KMS-11 (cell line): ENCODE results near the gene IL6R.

Source experiments
- H2AFZ ChIP-seq: fragments of 200-600 bp; sonication (generic); 2 replicates; pipeline ENCODE4 v1.6.1; 2016; ENCODE audit warnings: antibody characterized with exemption, mixed run types, low read depth
- H3K27ac ChIP-seq: fragments of 200-600 bp; sonication (generic); 2 replicates; pipeline ENCODE4 v1.6.1; 2016; ENCODE audit warnings: mild to moderate bottlenecking, mixed run types
- H3K27me3 ChIP-seq: fragments of 200-600 bp; sonication (generic); 2 replicates; pipeline ENCODE4 v1.6.1; 2017; ENCODE audit warnings: mild to moderate bottlenecking, low read depth, mixed run types, moderate library complexity; ENCODE audit not compliant: insufficient read depth
- H3K36me3 ChIP-seq: fragments of 200-600 bp; sonication (generic); 2 replicates; pipeline ENCODE4 v1.6.1; 2017; ENCODE audit warnings: mild to moderate bottlenecking, mixed run types; ENCODE audit not compliant: insufficient read depth
- H3K4me1 ChIP-seq: fragments of 200-600 bp; sonication (generic); 2 replicates; pipeline ENCODE4 v1.6.1; 2016; ENCODE audit warnings: mild to moderate bottlenecking, low read depth, mixed run types; ENCODE audit not compliant: poor library complexity, severe bottlenecking
- H3K4me2 ChIP-seq: fragments of 200-600 bp; sonication (generic); 2 replicates; pipeline ENCODE4 v1.7.0; 2016; ENCODE audit warnings: mild to moderate bottlenecking, mixed run types
- H3K4me3 ChIP-seq: fragments of 200-600 bp; sonication (generic); IDR thresholded peaks from 2 replicates; pipeline ENCODE4 v1.6.1; 2017; ENCODE audit warnings: low read depth, low read length, mixed read lengths; ENCODE audit not compliant: insufficient read depth
- H3K79me2 ChIP-seq: fragments of 200-600 bp; sonication (generic); 2 replicates; pipeline ENCODE4 v1.6.1; 2016; ENCODE audit warnings: low read depth, mixed run types; ENCODE audit not compliant: insufficient read depth
- H3K9ac ChIP-seq: fragments of 200-600 bp; sonication (generic); 2 replicates; pipeline ENCODE4 v1.6.1; 2016; ENCODE audit warnings: mild to moderate bottlenecking, mixed run types
- H4K20me1 ChIP-seq: fragments of 200-600 bp; sonication (generic); 2 replicates; pipeline ENCODE4 v1.6.1; 2016; ENCODE audit warnings: mild to moderate bottlenecking, mixed run types; ENCODE audit not compliant: insufficient read depth
- TF ChIP-seq, protein P1 (sequence below): fragments of 200-600 bp; sonication (generic); conservative IDR thresholded peaks from 2 replicates; pipeline ENCODE4 v1.6.1; 2017; ENCODE audit warnings: low read depth, mild to moderate bottlenecking, antibody characterized with exemption, low read length, moderate library complexity, mixed read lengths

The IL6R gene

GRCh38 chr1:154413177-154413783 is 8.1 kb downstream of the IL6R start:
- Histone ChIP-seq H3K27me3 (no peaks in the 10 kb centered on the region), H3K79me2 (no peaks in the 10 kb centered on the region), H2AFZ (no peak overlapping the region), H3K27ac (no peak overlapping the region), H4K20me1 (no peaks in the 10 kb centered on the region), H3K4me3 (no peak overlapping the region), H3K4me1 (peaks cover 51% of the 10 kb centered on the region), H3K9ac (no peak overlapping the region), H3K4me2 (no peak overlapping the region), H3K36me3 (no peaks in the 10 kb centered on the region)
- TF ChIP-seq, protein P1, sequence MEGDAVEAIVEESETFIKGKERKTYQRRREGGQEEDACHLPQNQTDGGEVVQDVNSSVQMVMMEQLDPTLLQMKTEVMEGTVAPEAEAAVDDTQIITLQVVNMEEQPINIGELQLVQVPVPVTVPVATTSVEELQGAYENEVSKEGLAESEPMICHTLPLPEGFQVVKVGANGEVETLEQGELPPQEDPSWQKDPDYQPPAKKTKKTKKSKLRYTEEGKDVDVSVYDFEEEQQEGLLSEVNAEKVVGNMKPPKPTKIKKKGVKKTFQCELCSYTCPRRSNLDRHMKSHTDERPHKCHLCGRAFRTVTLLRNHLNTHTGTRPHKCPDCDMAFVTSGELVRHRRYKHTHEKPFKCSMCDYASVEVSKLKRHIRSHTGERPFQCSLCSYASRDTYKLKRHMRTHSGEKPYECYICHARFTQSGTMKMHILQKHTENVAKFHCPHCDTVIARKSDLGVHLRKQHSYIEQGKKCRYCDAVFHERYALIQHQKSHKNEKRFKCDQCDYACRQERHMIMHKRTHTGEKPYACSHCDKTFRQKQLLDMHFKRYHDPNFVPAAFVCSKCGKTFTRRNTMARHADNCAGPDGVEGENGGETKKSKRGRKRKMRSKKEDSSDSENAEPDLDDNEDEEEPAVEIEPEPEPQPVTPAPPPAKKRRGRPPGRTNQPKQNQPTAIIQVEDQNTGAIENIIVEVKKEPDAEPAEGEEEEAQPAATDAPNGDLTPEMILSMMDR: no peak

DNA sequence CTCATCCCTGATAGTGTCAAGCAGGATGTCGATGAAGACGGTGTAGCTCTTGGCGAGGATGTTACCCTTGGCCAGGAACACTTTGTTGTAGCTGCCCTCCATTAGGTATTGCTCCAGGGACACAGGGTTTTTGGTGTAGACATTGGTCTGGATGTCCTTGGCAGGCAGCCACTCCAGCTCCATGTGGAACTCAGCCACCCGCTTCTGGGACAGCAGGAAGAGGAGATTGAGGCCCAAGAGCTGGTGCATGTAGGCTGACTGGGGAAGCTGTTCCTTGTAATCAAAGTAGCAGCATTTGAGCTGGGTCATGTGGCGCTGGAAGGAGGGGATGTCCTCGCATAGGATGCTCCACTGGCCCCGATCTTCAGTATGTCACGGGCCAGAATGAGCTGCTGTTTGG is 9.5 kb downstream of the IL6R start:
- Histone ChIP-seq H3K4me1 (peaks cover 59% of the 10 kb centered on the region), H3K36me3 (no peaks in the 10 kb centered on the region), H3K4me2 (no peak overlapping the region)

DNA sequence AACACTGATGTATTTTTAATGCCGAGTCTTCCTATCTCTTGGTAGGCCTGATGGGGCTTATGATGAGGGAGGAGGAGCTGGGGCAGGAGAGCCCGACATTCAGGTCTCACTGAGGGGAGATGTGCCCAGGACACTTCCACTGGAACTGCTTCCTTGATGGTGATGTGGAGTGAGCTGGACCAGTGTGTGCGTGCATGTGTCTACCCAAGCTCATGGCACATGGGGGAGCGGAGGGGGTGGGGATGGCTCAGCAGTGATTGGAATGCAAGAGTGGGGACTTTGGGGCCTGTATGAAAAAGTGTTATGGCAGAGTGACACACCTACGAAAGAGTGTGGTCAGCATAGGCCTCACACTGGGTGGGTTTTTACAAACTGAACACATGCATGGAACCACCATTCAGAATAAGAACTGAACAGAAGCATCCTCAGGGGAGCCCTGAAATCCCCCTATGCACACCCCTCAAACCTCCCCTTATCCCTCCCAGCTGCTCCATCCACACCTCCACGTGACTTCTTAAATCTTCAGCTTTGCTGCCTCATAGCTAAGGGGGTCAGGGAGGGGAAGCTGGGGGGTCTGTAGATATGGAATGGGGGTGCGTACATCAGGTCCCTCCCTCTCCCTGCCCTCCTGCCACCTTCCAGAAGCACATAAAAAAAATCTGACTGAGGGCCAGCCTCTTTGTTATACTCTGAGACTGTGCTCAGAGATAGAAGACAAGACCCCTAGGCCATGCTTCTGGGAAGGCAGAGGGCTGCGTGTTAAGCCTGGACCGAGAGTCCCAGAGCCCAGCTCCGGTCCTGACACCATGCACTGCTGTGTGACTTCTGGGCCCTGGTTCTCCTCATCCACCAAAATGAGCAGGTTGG is 11.6 kb downstream of the IL6R start:
- H3K4me1 ChIP-seq: peaks cover 70% of the 10 kb centered on the region
- H3K9ac ChIP-seq: no peak overlapping the region
- TF ChIP-seq, protein P1: no peak
- H3K4me2 ChIP-seq: peak overlapping the region; percentile 24; the same call in 1 of the 2 replicates
- no peaks in the 10 kb centered on the region for H3K27me3 ChIP-seq
- H3K36me3 ChIP-seq: no peaks in the 10 kb centered on the region
- no peak overlapping the region for H3K27ac ChIP-seq
- no peaks in the 10 kb centered on the region for H3K79me2 ChIP-seq
- H4K20me1 ChIP-seq: no peaks in the 10 kb centered on the region
- no peak overlapping the region for H2AFZ ChIP-seq
- H3K4me3 ChIP-seq: no peak overlapping the region

More for the DNA sequence above, 9.5 kb downstream of the IL6R start:
- Histone ChIP-seq H3K9ac (no peak overlapping the region), H3K27ac (no peak overlapping the region), H3K4me3 (no peak overlapping the region), H3K27me3 (no peaks in the 10 kb centered on the region), H2AFZ (no peak overlapping the region), H4K20me1 (no peaks in the 10 kb centered on the region), H3K79me2 (no peaks in the 10 kb centered on the region)
- TF ChIP-seq, protein P1: no peak

DNA sequence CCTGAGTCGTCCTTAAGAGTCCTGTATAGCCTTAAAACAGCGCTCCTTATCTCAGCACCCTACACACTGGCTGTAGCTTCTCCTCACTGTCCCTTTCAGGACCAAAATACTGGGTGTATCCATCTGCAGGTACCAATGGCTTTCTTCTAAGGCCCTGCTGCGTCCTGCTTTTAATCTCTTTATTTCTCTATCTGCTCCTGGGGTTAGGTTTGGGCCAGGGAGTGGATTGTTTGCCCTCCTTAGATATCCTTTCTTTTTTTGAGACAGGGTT is 12.1 kb downstream of the IL6R start:
- Histone ChIP-seq H2AFZ (no peak overlapping the region), H3K4me2 (no peak overlapping the region), H3K79me2 (no peaks in the 10 kb centered on the region), H3K4me3 (no peak overlapping the region), H3K36me3 (no peaks in the 10 kb centered on the region), H3K27me3 (no peaks in the 10 kb centered on the region), H4K20me1 (no peaks in the 10 kb centered on the region), H3K9ac (no peak overlapping the region), H3K27ac (no peak overlapping the region), H3K4me1 (peaks cover 70% of the 10 kb centered on the region)
- TF ChIP-seq, protein P1: no peak
